HG02840 (cell line): ENCODE data around the gene SLAMF7.
A peak's percentile ranks its signal among the peaks of the same experiment; 100 is the strongest.
"Not testable (repeated sequence)": the region's sequence is repeated elsewhere in the genome, so short reads cannot be mapped to it uniquely, and the experiment has no call there.

Experiments used
- ATAC-seq: cut with Tn5 transposase; IDR thresholded peaks from one replicate; pipeline ENCODE4 v1.9.1; 2021; ENCODE audit warnings: mild to moderate bottlenecking, moderate library complexity, moderate number of reproducible peaks; ENCODE audit not compliant: unreplicated experiment, low FRiP score

The SLAMF7 gene

DNA sequence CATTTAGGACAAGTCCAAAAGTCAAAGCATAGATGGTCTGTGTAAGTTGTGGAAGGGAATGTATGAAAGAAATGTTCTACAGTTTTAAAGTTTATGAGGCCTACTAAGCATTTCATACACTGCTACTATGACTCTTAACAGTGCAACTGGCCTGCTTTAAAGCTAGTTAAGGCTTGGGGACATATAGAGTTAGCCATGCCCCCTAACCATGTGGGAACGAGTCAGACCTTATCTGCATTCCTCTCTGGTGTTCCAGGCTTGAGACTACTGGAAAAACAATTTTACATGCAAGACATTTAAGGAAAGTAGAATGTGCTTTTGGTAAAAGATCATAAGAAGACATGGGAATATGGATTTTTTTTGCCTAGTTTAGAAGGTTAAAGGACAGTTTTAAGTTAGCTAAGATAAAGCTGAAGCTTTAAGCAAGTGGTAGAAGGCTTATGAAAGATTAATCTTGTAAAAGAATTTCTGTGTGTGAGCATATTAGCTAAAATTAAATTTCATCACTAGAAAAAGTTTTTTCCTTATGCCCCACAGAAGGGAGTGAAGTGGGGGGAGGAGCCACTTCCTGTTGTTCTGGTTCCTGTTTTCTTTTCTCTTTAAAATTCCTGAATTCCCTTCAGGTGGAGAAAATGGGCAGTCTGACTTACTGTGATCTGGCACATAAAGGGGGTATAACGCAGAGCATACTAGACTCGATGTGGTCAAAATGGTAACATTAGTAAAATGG, 18.5 kb upstream of the SLAMF7 start:
- no peak for ATAC-seq

DNA sequence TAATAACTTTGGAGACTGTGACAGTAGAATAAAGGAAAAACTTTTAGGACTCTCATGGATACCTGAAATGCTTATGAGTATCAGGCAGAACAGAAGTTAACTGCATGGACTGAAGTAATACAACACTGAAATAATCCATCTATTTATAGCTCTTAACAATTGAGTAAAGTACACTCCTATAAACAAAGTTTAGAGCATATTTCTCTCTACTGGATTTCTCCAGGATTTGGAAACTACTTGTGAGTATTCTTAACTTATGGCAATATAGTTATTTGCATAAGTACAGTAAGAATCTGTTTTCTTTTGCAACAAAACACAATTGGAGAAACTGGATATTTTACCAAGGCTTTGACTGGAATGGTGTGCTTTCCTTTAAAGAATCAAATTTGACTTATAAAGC, 17.6 kb upstream of the SLAMF7 start:
- ATAC-seq: no peak

DNA sequence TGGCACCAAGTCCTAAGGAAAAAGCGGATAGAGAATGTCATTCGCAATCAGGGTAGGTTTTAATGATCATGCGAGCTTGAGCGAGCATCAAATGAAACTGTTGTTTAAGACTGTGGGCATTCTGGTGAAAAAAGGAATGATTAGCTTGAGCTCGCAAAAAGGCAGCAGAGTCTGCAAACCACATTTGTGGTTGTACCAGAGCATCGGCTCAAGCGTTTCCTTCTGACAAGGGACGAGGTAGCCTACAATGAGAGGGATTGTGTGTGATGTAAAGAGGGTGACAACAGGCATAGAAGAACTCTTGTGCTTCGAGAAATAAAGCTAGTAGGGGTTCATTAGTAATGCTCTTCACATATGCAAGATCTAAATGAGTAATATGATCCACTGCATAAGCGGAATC, 16.3 kb upstream of the SLAMF7 start:
- no peak for ATAC-seq

DNA sequence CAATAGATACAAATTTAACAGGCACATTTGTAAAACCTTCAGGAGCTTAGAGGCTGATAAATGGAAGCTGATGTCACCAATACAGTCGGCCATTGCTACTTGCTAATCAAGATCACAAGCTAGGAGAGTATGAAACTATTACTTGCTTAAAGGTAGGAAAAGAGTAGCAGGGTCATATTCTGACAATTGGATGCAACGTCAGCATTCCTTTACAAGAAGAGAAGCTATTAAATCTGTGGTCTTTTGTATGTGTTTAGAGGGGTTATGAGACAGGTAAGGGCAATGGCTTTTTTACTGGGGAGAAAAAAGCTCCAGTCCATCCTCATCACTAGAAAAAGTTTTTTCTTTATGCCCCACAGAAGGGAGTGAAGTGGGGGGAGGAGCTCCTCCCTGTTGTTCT, 15.7 kb upstream of the SLAMF7 start:
- no peak for ATAC-seq

DNA sequence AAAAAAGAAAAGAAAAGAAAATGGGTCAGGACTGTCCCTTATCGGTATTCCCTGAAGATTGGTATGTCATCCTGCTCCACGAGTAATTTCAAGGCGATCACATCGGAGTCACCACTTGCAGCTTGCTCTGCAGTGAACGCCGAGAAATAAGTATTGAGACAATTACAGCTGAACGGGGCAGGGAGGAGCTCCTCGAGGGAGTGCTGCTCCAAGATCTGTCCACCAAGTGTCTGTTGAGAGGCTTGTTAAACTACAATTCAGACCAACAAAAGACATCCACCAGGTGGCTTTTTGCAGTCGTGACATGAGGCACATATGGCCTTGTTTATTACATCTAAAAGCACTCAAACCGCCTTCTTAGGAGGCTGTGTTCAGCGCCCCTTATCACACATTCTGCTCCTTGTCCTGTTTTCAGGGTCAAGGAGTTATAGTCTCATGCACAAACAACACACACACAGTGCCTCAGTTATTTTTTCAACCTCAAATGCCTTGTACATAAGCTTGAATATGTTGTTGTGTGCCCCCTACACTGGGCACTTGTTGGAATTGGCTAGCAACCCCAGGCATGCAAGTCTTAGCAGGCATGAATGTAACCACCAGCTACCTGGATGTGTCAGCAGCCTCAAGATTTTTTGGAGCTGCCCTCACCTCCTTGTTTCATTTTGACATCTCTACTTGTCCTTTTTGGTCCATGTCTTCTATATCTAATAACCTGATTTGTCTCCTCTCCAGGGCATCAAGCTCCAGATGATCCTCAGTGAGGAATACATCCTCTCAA, 14.4 kb upstream of the SLAMF7 start:
- ATAC-seq: no peak

DNA sequence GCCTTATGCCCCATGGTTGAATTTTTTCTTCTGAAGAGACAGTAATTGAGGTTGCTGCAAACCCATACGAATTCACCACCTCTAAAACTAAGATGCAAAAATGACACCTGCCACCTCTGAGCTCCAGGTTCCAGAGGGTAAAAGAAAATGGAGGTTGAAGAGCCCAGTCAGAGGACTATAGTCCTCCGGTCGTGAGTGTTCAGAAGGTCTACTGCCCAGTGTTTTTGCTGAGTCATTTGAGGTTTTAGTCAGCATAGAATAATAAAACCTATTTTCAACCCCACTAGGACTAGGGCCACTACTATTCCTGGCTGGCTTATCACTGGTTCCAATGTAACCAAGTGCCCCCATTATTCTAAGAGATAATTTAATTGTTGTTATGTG, 12.9 kb upstream of the SLAMF7 start:
- no peak for ATAC-seq

DNA sequence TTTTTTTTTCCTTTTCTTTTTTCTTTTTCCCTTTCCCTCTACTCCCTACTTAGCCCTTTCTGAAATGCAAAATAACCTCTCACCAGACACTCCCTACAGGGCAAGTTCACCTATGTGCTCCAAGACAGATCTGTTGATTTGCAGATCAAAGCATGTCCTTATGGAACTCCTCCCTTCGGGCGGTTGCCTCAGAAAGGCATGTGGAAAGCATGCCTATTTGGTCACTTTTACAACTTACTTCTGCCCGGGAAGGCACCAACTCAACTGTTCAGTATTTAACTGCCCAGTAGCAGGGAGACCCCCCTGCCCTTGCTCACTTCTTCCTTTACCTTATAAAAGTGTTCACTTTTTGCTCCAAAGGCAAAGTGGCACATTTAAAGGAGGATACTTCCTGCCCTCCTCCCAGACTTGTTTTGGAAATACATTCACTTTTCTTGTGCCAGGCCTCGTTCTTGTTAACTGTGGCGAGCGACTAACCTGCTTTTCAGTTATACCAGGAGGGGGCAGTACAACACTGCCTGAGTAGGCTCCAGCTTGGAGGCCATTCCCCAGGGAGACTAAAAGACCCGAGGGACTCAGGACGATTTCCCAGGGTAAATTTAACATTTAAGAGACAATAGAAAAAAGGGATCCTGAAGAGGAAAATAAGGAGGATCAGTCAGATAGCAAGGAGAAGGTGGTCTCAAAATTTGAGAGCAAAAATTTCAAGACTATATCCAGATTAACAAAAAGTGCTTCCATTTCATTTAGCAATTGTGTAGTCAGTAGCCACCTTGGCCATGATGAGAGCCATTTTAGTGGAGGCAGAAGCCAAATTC, 12.3 kb upstream of the SLAMF7 start:
- no peak for ATAC-seq

DNA sequence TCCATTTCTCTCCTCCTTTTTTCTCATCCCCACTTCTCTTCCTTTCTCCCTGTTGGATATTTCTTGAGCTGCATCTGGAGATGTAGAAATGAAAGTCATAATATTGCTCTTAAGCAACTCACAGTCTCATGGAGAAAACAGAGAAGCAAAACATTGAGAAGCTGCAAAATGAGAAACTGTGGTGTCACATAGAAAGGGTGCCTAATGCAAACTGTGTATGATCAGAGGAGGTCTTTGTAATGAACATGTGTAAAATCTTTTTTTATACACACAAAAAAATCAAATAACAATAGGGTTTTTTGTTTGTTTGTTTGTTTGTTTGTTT, 11.8 kb upstream of the SLAMF7 start:
- no peak for ATAC-seq

DNA sequence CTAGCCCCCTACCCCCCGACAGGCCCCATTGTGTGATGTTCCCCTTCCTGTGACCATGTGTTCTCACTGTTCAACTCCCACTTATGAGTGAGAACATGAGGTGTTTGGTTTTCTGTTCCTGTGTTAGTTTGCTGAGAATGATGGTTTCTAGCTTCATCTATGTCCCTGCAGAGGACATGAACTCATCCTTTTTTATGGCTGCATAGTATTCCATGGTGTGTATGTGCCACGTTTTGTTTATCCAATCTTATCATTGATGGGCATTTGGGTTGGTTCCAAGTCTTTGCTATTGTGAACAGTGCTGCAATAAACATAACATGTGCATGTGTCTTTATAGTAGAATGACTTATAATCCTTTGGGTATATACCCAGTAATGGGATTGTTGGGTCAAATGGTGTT, 7.5 kb upstream of the SLAMF7 start:
- not testable (repeated sequence) for ATAC-seq

DNA sequence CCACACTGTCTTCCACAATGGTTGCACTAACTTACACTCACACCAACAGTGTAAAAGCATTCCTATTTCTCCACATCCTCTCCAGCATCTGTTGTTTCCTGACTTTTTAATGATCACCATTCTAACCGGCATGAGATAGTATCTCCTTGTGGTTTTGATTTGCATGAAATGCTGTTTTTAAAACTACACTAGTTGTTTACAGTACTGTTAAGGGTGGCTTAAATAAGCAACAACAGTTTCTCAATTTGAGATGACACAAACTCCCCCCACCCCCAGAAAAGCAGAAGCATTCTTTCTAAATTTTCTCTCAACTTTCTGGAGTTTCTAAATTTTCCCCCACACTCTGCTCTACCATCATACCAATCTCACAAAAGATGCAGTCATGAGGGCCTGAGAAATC, 7.1 kb upstream of the SLAMF7 start:
- ATAC-seq: peak; percentile 63

DNA sequence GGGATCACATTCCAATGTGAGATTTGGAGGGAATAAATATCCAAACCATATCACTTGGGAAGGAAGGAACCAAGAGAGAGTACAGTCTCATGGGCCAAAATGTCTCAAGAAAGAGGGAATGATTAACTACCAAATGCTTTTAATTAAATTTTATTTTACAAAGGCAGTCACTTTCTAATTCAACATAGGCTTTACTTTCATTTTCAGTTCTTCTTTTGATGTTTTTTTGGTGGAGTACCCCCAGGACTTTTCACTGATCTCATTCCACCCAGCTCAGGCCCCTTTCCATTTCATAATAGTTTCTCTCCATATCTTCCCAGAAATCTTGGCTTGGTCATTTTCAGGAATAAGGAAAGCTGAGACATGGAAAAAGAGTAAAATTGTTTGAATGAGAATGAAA, 5.1 kb upstream of the SLAMF7 start:
- no peak for ATAC-seq

DNA sequence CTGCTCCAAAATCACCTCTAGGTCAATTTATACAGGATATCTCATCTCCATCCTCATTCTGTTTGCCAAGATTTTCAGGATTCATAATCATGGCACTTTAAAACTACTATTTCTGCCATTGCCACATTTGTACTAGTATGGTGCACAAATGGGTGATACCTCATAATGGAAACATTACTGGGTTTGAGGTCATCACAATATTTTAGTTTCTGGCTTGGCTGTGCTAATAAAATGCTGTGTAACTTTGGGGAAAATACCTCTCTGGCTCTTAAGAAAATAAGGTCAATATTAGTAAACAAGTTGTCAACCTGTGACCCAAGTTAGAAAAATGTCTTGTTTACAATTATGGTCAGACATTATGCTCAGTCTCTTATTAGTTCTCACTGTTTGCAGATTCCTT, 4.7 kb upstream of the SLAMF7 start:
- ATAC-seq: no peak

DNA sequence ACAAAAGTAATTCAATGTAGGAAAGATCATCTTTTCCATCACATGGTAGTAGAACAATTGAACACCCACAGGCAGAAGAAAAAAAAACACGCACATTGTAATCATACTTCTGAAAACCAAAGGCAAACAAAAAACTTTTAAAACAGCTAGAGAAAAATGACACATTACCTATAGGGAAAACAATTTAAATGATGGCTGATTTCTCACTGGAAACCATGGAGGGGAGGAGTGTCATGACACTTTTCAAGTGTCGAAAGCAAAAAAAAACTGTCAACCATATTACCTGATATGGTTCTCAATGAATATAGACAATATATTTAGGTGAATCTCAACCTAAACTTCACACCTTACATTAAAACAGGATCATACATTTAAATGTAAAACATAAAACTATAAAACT, 776 bp upstream of the SLAMF7 start:
- no peak for ATAC-seq

DNA sequence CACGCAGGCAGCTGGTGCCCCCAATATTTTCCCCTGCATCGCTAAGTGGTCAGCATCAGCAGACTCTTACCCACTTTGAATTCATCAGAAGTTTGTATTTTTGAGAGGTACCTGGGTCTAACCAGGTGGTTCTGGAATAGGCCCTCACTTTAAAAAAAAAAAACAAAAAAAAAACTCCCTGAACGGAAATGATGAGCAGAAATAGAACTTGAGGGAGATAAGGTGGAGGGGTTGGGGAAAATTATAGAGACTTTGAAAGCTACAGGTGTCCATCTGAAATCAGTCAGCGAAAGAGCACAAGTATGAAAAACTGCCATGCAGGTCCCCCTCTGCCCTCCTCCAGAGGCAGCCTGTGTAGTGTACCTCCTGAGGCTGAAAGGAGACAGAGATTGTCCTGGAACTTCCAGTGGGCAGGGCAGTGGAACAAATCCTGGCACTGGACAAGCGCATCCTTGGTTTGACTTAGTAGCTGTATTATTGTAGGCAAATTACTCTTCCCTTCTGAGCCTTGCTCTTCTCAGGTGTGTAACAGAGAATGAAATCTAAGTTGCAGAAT, 1.2 kb downstream of the SLAMF7 start:
- ATAC-seq: no peak

DNA sequence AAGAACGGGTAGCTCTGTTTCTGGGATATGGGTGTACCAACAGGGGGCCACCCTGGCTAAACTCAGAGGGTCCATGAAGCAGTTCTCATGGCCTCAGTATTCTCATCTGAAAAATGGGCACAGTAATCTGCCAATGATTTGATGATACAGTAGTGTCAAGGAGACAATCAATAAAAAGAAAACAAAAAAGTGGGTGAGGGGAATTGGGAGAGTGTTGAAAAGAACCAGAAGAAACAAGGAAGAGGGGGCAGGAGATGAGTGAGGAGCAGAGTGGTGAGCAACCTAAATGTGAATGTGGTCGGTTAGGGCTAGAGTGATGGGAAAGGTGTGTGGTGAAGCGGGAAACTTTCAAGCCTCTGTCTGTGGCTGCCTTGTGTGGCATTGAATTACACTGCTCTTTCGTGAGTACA, 2.0 kb downstream of the SLAMF7 start:
- ATAC-seq: no peak

DNA sequence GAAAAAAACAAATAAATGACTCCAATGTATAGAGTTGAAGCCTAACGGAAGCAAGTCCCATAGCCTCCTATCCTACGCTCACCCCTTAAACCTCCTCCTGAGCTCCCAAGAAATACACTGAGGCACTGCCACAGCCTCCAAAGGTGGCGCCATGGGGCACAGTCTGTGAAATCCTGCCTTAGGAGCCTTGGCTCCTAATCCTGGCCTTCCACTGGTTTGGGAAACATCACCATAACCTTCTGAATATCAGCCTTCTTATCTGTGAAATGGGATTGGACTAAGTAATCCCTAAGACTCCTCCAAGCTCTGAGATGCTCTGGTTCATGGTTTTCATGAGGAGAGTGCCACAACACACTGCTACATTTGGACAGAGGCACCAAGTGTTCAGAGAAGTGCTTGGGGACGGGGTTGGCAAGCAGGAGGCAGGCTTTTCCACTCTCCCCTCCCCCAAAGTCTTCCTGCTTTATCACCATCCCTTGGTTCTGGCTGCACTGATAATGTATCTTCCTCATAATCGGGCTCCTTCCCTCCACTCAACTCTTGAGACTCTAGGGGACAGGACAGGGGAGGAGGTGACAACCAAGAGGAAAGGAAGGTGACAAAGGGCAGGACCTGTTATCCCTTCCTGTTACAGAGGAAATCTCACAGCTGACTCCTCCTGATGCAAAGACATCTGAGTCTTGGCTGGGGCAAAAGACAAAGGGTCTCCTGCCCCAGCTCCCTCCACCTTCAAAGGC, 2.7 kb downstream of the SLAMF7 start:
- ATAC-seq: no peak

DNA sequence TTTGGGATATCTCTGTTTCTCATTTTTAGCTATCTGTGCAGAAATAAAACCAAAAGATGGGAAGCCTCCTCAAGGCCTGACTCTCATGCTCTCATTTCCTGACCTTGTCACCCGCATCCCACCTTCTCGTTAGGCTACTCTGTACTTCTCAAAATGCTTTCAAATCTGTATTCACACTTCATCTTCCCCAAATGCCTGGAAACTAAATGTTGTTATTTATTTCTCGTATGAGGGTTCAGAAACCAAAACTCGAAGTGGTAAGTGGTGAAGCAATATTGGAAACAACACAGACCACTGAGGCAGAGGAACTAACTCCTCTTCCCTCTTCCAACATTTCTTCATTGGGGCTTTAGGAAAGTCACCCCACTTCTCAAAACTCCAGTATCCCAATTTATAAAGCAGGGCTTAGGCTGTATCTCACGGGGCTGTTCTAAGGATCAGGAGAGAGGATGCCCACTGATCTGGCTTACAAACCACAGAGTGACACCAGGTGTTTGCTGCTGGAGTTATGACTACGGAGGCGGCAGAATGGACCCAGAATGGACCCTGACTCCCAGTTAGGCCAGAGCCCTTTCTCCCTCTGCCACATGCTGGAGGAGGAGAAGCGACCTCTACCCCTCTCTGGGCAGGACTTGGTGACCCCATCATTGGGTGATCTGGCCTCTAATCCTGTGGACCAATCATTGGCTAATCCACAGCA, 3.5 kb downstream of the SLAMF7 start:
- ATAC-seq: no peak

DNA sequence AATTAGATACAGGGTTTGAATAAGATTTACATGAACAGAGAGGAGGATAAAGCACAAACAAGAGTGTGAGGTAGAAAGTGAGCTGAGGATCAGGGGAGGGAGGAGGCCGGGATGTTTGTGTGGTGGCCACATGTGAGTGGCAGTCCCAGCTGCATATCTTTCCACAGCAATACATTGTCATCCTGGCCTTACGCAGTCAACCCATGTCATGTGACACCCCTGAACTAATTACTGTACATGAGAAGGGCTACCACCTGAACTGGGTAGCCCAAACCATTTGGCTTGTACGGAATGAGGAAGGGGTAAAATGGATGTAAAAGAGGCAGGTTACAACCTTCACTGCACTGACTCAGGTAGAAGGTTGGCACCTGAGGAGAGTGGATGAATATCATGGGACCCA, 4.2 kb downstream of the SLAMF7 start:
- no peak for ATAC-seq

DNA sequence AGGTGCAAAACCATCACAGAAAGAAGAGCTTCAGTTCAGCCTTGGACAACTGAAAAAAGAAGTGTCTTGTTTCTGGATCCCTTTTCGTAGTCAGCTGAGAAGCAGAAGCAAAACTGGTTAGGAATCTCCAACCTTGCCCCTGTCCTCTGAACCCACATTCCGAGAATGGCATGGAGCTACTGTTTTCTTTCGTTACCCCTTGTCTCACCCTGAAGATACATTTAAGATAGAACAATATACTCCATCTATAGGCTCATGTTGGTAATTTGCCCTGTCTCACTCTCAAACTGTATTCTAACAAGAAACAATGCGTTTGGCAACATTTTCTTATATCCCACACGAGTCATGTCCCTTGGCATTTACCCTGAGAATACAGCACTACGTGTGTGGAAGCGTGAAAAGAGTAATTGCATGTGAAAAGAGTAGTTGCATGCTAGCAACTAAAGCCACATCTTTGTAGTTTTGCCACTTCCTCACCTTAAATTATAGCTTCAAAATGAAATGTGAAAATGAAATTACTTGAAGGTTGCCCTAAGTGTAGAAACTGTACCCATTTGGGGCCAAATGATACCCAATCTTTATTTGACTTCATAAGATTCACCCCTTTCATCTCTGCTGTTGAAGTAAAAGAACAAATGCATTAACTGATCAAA, 5.3 kb downstream of the SLAMF7 start:
- ATAC-seq: no peak
